Esophagus squamous epithelium (tissue), 5 donors: ENCODE results near the gene NPDC1. TPM values are rescaled to one million over a fixed set of nuclear protein-coding genes. Genes with fewer than 3 reads are reported as not detected.
A peak's percentile ranks its signal among the peaks of the same experiment; 100 is the strongest.

ENCODE experiments used
- DNase-seq: peaks from one replicate; lab custom pipeline; 2025; lab: John Stamatoyannopoulos, UW
- H3K27ac ChIP-seq, 4 donors: fragments of 200-600 bp; sonication (generic); one replicate each; pipeline ENCODE4 v1.5.1; 2016 to 2019; ENCODE audit warnings: mild to moderate bottlenecking in 1 of 4
- H3K27me3 ChIP-seq, 4 donors: fragments of 200-600 bp; sonication (generic); 1 replicate in 3 of 4; 2 replicates in 1 of 4; pipeline versions ENCODE4 v1.5.1 to v1.6.0; 2017 to 2021; ENCODE audit warnings: antibody characterized with exemption in 1 of 4
- H3K36me3 ChIP-seq, 3 donors: fragments of 200-600 bp; sonication (generic); one replicate each; pipeline ENCODE4 v1.5.1; 2016 to 2019
- H3K4me1 ChIP-seq, 3 donors: fragments of 200-600 bp; sonication (generic); one replicate each; pipeline ENCODE4 v1.5.1; 2017 to 2019
- H3K4me3 ChIP-seq, 4 donors: fragments of 200-600 bp; sonication (generic); 1 replicate in 3 of 4; 2 replicates in 1 of 4; pipeline ENCODE4 v1.5.1; 2016 to 2019; ENCODE audit warnings: mild to moderate bottlenecking in 2 of 4, moderate library complexity in 1 of 4
- H3K9me3 ChIP-seq, 3 donors: fragments of 200-600 bp; sonication (generic); one replicate each; pipeline ENCODE4 v1.5.1; 2016 to 2019
- POLR2A ChIP-seq, 4 donors: fragments of 450-650 bp; IDR thresholded peaks; one replicate each; pipeline ENCODE4 v1.6.1; 2017; ENCODE audit warnings: antibody characterized with exemption in 4 of 4, mild to moderate bottlenecking in 4 of 4, moderate library complexity in 3 of 4
- WGBS, 2 donors: methylation state at CpG; one replicate each; pipeline ENCODE4 v1.1.5; 2018; 5-methylcytosine and 5-hydroxymethylcytosine counted together
- intact Hi-C: fragments of 100-400 bp; cut with DNase I; formaldehyde crosslinking; loops from one replicate; pipeline ENCODE4 v1.15.0; 2022
- total RNA-seq, 4 donors: library from RNA; depleted of rRNA; stranded (reverse); fragments of >200 nt; gene quantifications; one replicate each; pipeline ENCODE4 v1.1.0, GENCODE V29; 2016
- TF ChIP-seq, protein P1 (sequence below), 6 experiments: fragments of 450-650 bp in 4 of 6; fragments of 200-600 bp in 2 of 6; sonication (generic) in 2 of 6; IDR thresholded peaks; one replicate each; pipeline ENCODE4 v1.5.1; 2016 to 2019; ENCODE audit warnings: antibody characterized with exemption in 6 of 6, mild to moderate bottlenecking in 4 of 6, moderate library complexity in 4 of 6
- donor health status: DM: yes; HTN: yes; CAD: no.

The NPDC1 gene
- total RNA-seq, 4 donors from 2014 or later: 11.9 to 45.2 (median 20.3) TPM

DNA sequence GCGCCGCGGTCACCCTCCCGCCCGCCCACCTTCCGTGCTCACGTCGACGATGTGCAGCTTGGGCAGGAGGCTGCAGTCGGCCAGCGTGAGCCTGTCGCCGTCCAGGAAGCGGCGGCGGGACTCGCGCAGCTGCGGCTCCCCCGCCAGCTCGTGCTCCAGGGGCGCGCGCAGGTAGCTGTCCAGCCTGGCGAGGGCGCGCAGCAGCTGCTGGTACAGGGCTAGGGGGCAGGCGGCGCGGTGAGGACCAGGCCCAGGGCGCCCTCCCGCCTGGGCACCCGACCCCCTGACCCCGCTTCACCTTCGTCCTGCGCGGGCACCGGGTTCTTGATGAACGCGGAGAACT lies 51.1 kb downstream of the NPDC1 start:
- peaks cover 0 to 29% (median 0%) of the 10 kb centered on the region in 4 donors for H3K27me3 ChIP-seq
- no CpG with 5 or more reads among the region's 40 CpGs for WGBS, 2 donors
- TF ChIP-seq, protein P1, sequence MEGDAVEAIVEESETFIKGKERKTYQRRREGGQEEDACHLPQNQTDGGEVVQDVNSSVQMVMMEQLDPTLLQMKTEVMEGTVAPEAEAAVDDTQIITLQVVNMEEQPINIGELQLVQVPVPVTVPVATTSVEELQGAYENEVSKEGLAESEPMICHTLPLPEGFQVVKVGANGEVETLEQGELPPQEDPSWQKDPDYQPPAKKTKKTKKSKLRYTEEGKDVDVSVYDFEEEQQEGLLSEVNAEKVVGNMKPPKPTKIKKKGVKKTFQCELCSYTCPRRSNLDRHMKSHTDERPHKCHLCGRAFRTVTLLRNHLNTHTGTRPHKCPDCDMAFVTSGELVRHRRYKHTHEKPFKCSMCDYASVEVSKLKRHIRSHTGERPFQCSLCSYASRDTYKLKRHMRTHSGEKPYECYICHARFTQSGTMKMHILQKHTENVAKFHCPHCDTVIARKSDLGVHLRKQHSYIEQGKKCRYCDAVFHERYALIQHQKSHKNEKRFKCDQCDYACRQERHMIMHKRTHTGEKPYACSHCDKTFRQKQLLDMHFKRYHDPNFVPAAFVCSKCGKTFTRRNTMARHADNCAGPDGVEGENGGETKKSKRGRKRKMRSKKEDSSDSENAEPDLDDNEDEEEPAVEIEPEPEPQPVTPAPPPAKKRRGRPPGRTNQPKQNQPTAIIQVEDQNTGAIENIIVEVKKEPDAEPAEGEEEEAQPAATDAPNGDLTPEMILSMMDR (IDR thresholded peaks at IDR 0.05): no peak
- TF ChIP-seq POLR2A (IDR thresholded peaks at IDR 0.05): no peak
- intact Hi-C loops: no loop called here
- peaks cover 51 to 83% (median 55%) of the 10 kb centered on the region in 3 donors for H3K4me1 ChIP-seq
- H3K4me3 ChIP-seq: peak overlapping the region; percentile 31 to 75 (median 50)
- DNase-seq: no peak
- peaks cover 0 to 16% (median 0%) of the 10 kb centered on the region in 3 donors for H3K36me3 ChIP-seq
- H3K27ac ChIP-seq: peak overlapping the region in 3 of 4 donors; percentile 77 to 92 (median 83)
- peaks cover 0 to 4% (median 0%) of the 10 kb centered on the region in 3 donors for H3K9me3 ChIP-seq

DNA sequence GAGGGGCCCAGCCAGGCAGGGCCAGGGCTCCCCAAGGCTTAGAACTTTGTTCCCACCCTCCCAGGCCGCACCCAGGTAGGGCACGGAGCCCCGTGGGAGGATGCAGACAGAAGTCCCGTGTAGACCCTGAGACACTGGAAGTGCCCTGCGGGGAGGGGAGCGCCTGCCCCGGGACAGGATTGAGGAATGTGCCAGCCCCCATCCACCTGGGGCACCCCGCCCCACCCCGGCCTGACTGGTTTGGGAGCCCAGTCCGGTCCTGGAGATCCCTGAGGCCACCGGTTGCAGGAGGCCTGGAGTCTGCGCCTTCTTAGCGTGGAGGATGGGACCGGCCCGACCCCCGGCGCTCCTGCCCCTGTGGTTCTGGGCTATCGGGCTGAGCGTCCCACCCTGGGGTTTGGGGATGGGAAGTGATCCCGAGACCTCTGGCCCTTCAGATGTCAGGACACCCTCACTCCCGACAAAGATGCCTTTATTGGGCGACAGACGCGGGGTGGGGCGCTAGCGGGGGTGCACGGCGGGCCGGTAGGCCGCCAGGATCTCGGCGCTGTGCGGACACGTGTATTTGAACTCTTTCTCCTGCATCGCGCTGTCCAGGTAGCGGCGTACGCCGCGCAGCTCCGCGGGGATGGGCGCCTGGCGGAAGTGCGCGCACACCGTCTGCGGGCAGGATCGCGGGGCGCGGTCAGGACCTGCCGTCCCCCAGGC lies 51.6 kb downstream of the NPDC1 start:
- Histone ChIP-seq H3K27ac (peak overlapping the region; percentile 49 to 92 (median 80)), H3K9me3 (peaks cover 0 to 4% (median 0%) of the 10 kb centered on the region in 3 donors), H3K36me3 (peaks cover 0 to 16% (median 0%) of the 10 kb centered on the region in 3 donors), H3K4me3 (peak overlapping the region; percentile 31 to 75 (median 50)), H3K27me3 (peaks cover 0 to 29% (median 0%) of the 10 kb centered on the region in 4 donors), H3K4me1 (peaks cover 51 to 78% (median 55%) of the 10 kb centered on the region in 3 donors)
- 60% methylated on average over 2 of the region's 54 CpGs; no CpG with 5 or more reads in 1 of the 2 donors for WGBS, 2 donors
- no peak for TF ChIP-seq POLR2A (IDR thresholded peaks at IDR 0.05)
- TF ChIP-seq, protein P1 (IDR thresholded peaks at IDR 0.05): no peak
- intact Hi-C loops: no loop called here
- no peak for DNase-seq

DNA sequence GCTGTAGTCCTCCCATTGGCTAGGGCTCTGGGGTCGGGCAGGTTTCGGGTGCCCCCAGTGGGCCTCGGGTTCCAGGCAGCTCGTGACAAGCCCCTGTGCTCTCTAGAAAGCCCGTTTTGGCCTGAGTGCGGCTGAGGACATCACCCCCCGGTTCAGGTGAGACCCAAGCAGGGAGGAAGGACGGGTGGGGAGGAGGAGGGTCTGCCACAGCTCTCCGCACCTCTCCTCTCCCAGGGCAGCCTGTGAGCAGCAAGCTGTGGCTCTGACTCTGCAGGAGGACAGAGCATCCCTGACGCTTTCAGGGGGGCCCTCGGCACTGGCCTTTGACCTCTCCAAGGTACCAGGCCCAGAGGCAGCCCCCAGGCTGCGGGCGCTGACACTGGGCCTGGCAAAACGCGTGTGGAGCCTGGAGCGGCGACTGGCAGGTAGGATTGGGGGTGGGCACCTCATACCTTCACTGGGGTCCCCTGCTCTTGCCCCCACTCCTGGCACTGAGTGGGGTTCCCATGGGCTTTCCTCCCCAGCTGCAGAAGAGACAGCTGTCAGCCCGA lies 53.1 kb downstream of the NPDC1 start:
- TF ChIP-seq POLR2A (IDR thresholded peaks at IDR 0.05): no peak
- TF ChIP-seq, protein P1 (IDR thresholded peaks at IDR 0.05): no peak
- Histone ChIP-seq H3K4me3 (peak overlapping the region; percentile 64 to 94 (median 73)), H3K9me3 (peaks cover 0 to 4% (median 0%) of the 10 kb centered on the region in 3 donors), H3K36me3 (peaks cover 0 to 16% (median 0%) of the 10 kb centered on the region in 3 donors), H3K4me1 (peaks cover 51 to 70% (median 53%) of the 10 kb centered on the region in 3 donors), H3K27ac (peak overlapping the region; percentile 77 to 97 (median 88)), H3K27me3 (peaks cover 0 to 34% (median 0%) of the 10 kb centered on the region in 4 donors)
- no peak for DNase-seq
- intact Hi-C loops: no loop called here
- WGBS, 2 donors: 10% methylated on average over 2 of the region's 18 CpGs; no CpG with 5 or more reads in 1 of the 2 donors

DNA sequence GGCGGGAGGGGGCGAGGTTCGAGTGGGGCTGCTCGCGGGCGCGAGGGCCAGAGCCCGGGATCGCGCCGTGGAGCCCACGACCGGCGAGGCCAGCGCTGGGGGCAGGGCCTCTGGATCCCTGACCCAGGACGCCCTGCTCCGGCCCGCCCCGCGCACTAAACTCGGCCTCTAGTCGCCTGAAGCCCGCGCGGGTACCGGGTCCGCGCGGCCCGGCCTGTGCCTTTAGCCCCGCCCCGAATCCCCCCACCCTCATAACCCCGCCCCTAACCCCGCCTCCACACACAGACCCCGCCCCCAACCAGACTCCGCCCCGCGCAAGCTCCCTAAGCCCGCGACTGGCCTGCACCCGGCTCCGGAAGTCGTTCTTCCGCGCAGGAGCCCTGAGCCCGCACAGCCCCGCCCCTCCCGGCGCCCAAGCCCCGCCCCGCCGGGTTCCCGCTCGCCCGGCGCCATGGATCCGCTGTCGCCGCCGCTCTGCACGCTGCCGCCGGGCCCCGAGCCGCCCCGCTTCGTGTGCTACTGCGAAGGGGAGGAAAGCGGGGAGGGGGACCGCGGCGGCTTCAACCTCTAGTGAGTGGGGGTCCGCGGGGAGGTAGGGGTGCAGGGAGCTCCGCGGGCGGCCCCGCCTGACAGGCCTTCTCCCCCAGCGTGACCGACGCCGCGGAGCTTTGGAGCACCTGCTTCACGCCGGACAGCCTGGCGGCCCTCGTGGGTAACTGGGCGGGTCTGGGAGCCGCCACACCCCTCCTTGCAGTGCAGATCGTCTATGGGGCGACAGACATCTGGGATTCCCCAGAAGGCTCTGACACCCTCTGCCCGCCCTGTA lies 53.8 kb downstream of the NPDC1 start, which contains the start of gene PAXX:
PAXX (plus strand) TSS at position 430 of the 826 bp plus-strand sequence; CDS start at position 452, 22 bp downstream.
- H3K4me3 ChIP-seq: peak within 1 kb of the TSS; percentile 64 to 94 (median 73)
- H3K27me3 ChIP-seq: peaks cover 0 to 35% (median 0%) of the 10 kb centered on the region in 4 donors
- peak; percentile 60 for DNase-seq
- H3K9me3 ChIP-seq: peaks cover 0 to 4% (median 0%) of the 10 kb centered on the region in 3 donors
- peak within 1 kb of the TSS; percentile 77 to 97 (median 88) for H3K27ac ChIP-seq
- TF ChIP-seq POLR2A (IDR thresholded peaks at IDR 0.05): peak in 2 of 4 donors; percentile 9 to 48
- TF ChIP-seq, protein P1 (IDR thresholded peaks at IDR 0.05): peak in 2 of 6 experiments; percentile 7 to 14
- no CpG with 5 or more reads among the region's 92 CpGs for whole genome bisulfite sequencing, 2 donors
- intact Hi-C loops: no loop called here
- H3K36me3 ChIP-seq: peaks cover 0 to 16% (median 0%) of the 10 kb centered on the region in 3 donors
- H3K4me1 ChIP-seq: peaks cover 45 to 63% (median 46%) of the 10 kb centered on the region in 3 donors
